OCI-LY3 (cell line): ENCODE results near the gene RPS6KA2.

Experiments used
- CTCF ChIP-seq: fragments of 200-600, 300-600 bp; sonication (generic); IDR thresholded peaks from 2 replicates; pipeline ENCODE4 v1.5.1; 2014; ENCODE audit warnings: antibody characterized with exemption, low read length, low read depth
- EZH2phosphoT487 ChIP-seq: fragments of 200-600 bp; shearing (Covaris generic); IDR thresholded peaks from 2 replicates; pipeline ENCODE4 v1.6.1; 2018; ENCODE audit warnings: antibody characterized with exemption, mixed run types, low read depth

- TF ChIP-seq CTCF = no peak
- TF ChIP-seq EZH2phosphoT487 = no peak
Measured at GRCh38 chr6:166459906-166460305, 167.1 kb downstream of the RPS6KA2 start.
